Measurements from ENCODE around the gene DGCR8. TPM values are rescaled to one million over a fixed set of nuclear protein-coding genes. Genes with fewer than 3 reads are reported as not detected.
A peak's percentile ranks its signal among the peaks of the same experiment; 100 is the strongest.

The DGCR8 gene
- polyA plus RNA-seq, 2 of the 4 experiments (the other 2 are of a cell fraction) = 18.1 to 21.3 TPM

- Histone ChIP-seq H3K4me3 (no peak overlapping the region), H3K4me2 (no peak overlapping the region), H3K27ac (no peak overlapping the region), H3K9me3 (no peaks in the 10 kb centered on the region), H3K4me1 (peaks cover 16% of the 10 kb centered on the region; the same call in 2 of the 3 replicates)
- WGBS (ENCODE audit: missing lambda C conversion rate) = 95% methylated on average over 9 of the region's 10 CpGs
- CTCF ChIA-PET = interaction anchor here (2.5 kb wide), 1 partner anchor 28 kb away, joined by 7 read pairs; no protein-coding TSS in a partner anchor
- ATAC-seq = no peak
- TF ChIP-seq ZSCAN20 (CRISPR knock-in tag; IDR thresholded peaks at IDR 0.05) = no peak
- no peak for TF ChIP-seq RNF2 (IDR thresholded peaks at IDR 0.05; ENCODE audit: borderline replicate concordance, low read depth)
- DNase-seq (ENCODE audit: low read depth in 1 of 2, low spot score in 1 of 2) = no peak
- FAIRE-seq = no peak
- POLR2A ChIA-PET = no interaction called here
Measured at GRCh38 chr22:20083157-20083890, 3.3 kb downstream of the DGCR8 start.

- ATAC-seq (no peak), DNase-seq (ENCODE audit: low read depth in 1 of 2, low spot score in 1 of 2) (no peak), FAIRE-seq (no peak)
- Histone ChIP-seq H3K9me3 (no peaks in the 10 kb centered on the region), H3K4me3 (no peak overlapping the region), H3K4me1 (peaks cover 16% of the 10 kb centered on the region; the same call in 2 of the 3 replicates), H3K4me2 (no peak overlapping the region), H3K27ac (no peak overlapping the region)
- TF ChIP-seq FOXS1 (CRISPR knock-in tag; IDR thresholded peaks at IDR 0.05) (no peak), CBX8 (IDR thresholded peaks at IDR 0.05) (no peak), MAZ (IDR thresholded peaks at IDR 0.05; ENCODE audit: borderline replicate concordance, low read depth, low read length) (no peak), ZSCAN20 (CRISPR knock-in tag; IDR thresholded peaks at IDR 0.05) (no peak)
- CTCF ChIA-PET = no interaction called here
- POLR2A ChIA-PET = no interaction called here
- WGBS (ENCODE audit: missing lambda C conversion rate) = 96% methylated on average over 10 of the region's 10 CpGs
Measured at GRCh38 chr22:20083891-20084546, 4.0 kb downstream of the DGCR8 start.

- ChIA-PET CTCF (interaction anchor here (0.9 kb wide), 1 partner anchor 26 kb away, joined by 3 read pairs; no protein-coding TSS in a partner anchor), POLR2A (no interaction called here)
- Histone ChIP-seq H3K4me1 (peaks cover 16% of the 10 kb centered on the region; the same call in 2 of the 3 replicates), H3K27ac (no peak overlapping the region), H3K4me3 (no peak overlapping the region), H3K4me2 (no peak overlapping the region), H3K9me3 (no peaks in the 10 kb centered on the region)
- WGBS (ENCODE audit: missing lambda C conversion rate) = 89% methylated on average over 17 of the region's 23 CpGs
- DNase-seq (ENCODE audit: low read depth in 1 of 2, low spot score in 1 of 2) (peak in 1 of 2 experiments; percentile 38), ATAC-seq (peak in 1 of 2 experiments; percentile 70; a peak in 3 of 6 replicates), FAIRE-seq (no peak)
- TF ChIP-seq CTCF (IDR thresholded peaks at IDR 0.05) (peak; percentile 16; the same call in 1 of the 3 replicates), EP300 (IDR thresholded peaks at IDR 0.05) (no peak), ZFP36 (IDR thresholded peaks at IDR 0.05; ENCODE audit: borderline replicate concordance, partially characterized antibody) (no peak), MAFK (IDR thresholded peaks at IDR 0.05; ENCODE audit: partially characterized antibody) (no peak), MYC (IDR thresholded peaks at IDR 0.05; ENCODE audit: borderline replicate concordance, low read length) (no peak)
Measured at GRCh38 chr22:20084547-20085413, 4.7 kb downstream of the DGCR8 start.

- FAIRE-seq (no peak), DNase-seq (ENCODE audit: low read depth in 1 of 2, low spot score in 1 of 2) (no peak), ATAC-seq (no peak)
- POLR2A ChIA-PET = no interaction called here
- H3K4me3 ChIP-seq = no peak overlapping the region
- H3K27ac ChIP-seq = no peak overlapping the region
- peaks cover 16% of the 10 kb centered on the region; the same call in 2 of the 3 replicates for H3K4me1 ChIP-seq
- H3K9me3 ChIP-seq = no peaks in the 10 kb centered on the region
- WGBS (ENCODE audit: missing lambda C conversion rate) = 93% methylated on average over 20 of the region's 20 CpGs
- H3K4me2 ChIP-seq = no peak overlapping the region
- CTCF ChIA-PET = interaction anchor here (0.9 to 1.1 kb wide), 2 partner anchors 25 to 115 kb away, joined by 3 read pairs; no protein-coding TSS in a partner anchor
- TF ChIP-seq ESRRA (IDR thresholded peaks at IDR 0.05; ENCODE audit: borderline replicate concordance, low read length) (no peak), ATOH8 (CRISPR knock-in tag; IDR thresholded peaks at IDR 0.05; ENCODE audit: low read depth) (no peak), HOXB5 (CRISPR knock-in tag; IDR thresholded peaks at IDR 0.05) (no peak), CBX2 (IDR thresholded peaks at IDR 0.05; ENCODE audit: borderline replicate concordance, low read depth) (no peak), CHD4 (IDR thresholded peaks at IDR 0.05; ENCODE audit: borderline replicate concordance) (no peak), CTCF (IDR thresholded peaks at IDR 0.05) (no peak), RNF2 (IDR thresholded peaks at IDR 0.05; ENCODE audit: borderline replicate concordance, low read depth) (no peak), FOSL2 (IDR thresholded peaks at IDR 0.05) (no peak), FOSL2 (CRISPR knock-in tag; IDR thresholded peaks at IDR 0.05) (no peak), HMGXB4 (CRISPR knock-in tag; IDR thresholded peaks at IDR 0.05; ENCODE audit: borderline replicate concordance) (no peak), KDM5A (IDR thresholded peaks at IDR 0.05) (no peak)
Measured at GRCh38 chr22:20085651-20086050, 5.6 kb downstream of the DGCR8 start.

Data from A549 (cell line).